K562 (cell line): ENCODE results near the gene PDGFD.

Source experiments
- CHD2 ChIP-seq: IDR thresholded peaks from 2 replicates; pipeline ENCODE4 v1.6.1; 2011; ENCODE audit warnings: low read depth, low read length
- IFI16 ChIP-seq: fragments of 250-450 bp; sonication (Bioruptor Pico); IDR thresholded peaks from 2 replicates; pipeline ENCODE4 v2.1.2; 2022; ENCODE audit warnings: mild to moderate bottlenecking, inconsistent platforms
- NFIC ChIP-seq: fragments of 450-650 bp; IDR thresholded peaks from 2 replicates; pipeline ENCODE4 v1.6.1; 2017; ENCODE audit warnings: mild to moderate bottlenecking, inconsistent platforms
- RAD21 ChIP-seq, 2 experiments: fragments of 250-450 bp in 1 of 2; fragments of 450-650 bp in 1 of 2; sonication (Bioruptor Pico) in 1 of 2; formaldehyde crosslinking in 1 of 2; IDR thresholded peaks in 1 of 2; conservative IDR thresholded peaks in 1 of 2; 2 replicates each; pipeline versions ENCODE4 v1.4.0 to v1.8.0; 2020 to 2022; ENCODE audit warnings: mild to moderate bottlenecking in 2 of 2, moderate library complexity in 1 of 2
- TCFL5 ChIP-seq: fragments of 250-450 bp; sonication (Bioruptor Pico); conservative IDR thresholded peaks from 2 replicates; pipeline ENCODE4 v1.6.1; 2021; ENCODE audit warnings: mild to moderate bottlenecking, moderate library complexity, matching md5 sums
- ZZZ3 ChIP-seq: fragments of 450-650 bp; IDR thresholded peaks from 2 replicates; pipeline ENCODE4 v1.6.1; 2016; ENCODE audit warnings: antibody characterized with exemption, mild to moderate bottlenecking, moderate library complexity
- TF ChIP-seq, protein P1 (sequence below), 3 experiments: IDR thresholded peaks in 2 of 3; conservative IDR thresholded peaks in 1 of 3; 2 replicates each; pipeline ENCODE4 v1.5.1; 2011 to 2012; ENCODE audit warnings: low read length in 3 of 3, mild to moderate bottlenecking in 3 of 3, control low read depth in 2 of 3, improper control_type of control experiment in 1 of 3, inconsistent platforms in 1 of 3, low read depth in 1 of 3, mixed read lengths in 1 of 3, moderate library complexity in 1 of 3; ENCODE audit not compliant: insufficient read depth in 2 of 3
- TF ChIP-seq, protein P2 (sequence below), 2 experiments: fragments of 450-650 bp in 1 of 2; sonication (generic) in 1 of 2; formaldehyde crosslinking in 1 of 2; IDR thresholded peaks in 1 of 2; conservative IDR thresholded peaks in 1 of 2; 2 replicates each; pipeline versions ENCODE4 v1.6.1 to v1.8.1; 2016 to 2023; ENCODE audit warnings: mild to moderate bottlenecking in 2 of 2, moderate library complexity in 2 of 2, inconsistent platforms in 1 of 2, missing genetic modification reagents in 1 of 2
- TF ChIP-seq, protein P3 (sequence below): fragments of 450-650 bp; IDR thresholded peaks from 2 replicates; pipeline ENCODE4 v1.6.1; 2016; ENCODE audit warnings: borderline replicate concordance
- TF ChIP-seq, protein P4 (sequence below): fragments of 450-650 bp; IDR thresholded peaks from 2 replicates; pipeline ENCODE4 v1.6.1; 2017; ENCODE audit warnings: antibody characterized with exemption
- TF ChIP-seq, protein P5 (sequence below): fragments of 450-650 bp; formaldehyde crosslinking; IDR thresholded peaks from 2 replicates; pipeline ENCODE4 v1.4.0; 2022; ENCODE audit warnings: missing genetic modification characterization

DNA sequence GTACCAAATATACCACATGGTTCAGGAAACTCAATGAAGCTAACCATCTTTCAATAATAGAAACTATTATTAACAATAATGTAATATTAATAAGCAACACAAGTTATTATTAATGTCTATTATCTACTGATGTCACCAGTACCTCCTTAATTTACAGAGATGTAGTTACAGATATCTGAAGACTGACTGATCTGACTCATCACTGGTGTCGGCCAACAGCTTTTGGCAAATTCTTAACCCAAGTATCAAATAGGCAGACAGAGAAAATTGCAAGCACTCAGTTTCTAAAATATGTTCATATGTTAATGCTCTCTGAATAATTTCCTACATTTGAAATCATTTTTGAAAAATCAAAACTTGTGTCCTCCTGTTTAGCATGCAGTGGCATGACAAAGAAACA lies 227.9 kb downstream of the PDGFD start:
- TF ChIP-seq NFIC (no peak), CHD2 (no peak), IFI16 (no peak), ZZZ3 (no peak), TCFL5 (no peak), RAD21 (CRISPR knock-in tag; conservative IDR thresholded peaks at IDR 0.05 in 1 of 2, IDR thresholded peaks at IDR 0.05 in 1 of 2) (no peak)
- TF ChIP-seq, protein P1, sequence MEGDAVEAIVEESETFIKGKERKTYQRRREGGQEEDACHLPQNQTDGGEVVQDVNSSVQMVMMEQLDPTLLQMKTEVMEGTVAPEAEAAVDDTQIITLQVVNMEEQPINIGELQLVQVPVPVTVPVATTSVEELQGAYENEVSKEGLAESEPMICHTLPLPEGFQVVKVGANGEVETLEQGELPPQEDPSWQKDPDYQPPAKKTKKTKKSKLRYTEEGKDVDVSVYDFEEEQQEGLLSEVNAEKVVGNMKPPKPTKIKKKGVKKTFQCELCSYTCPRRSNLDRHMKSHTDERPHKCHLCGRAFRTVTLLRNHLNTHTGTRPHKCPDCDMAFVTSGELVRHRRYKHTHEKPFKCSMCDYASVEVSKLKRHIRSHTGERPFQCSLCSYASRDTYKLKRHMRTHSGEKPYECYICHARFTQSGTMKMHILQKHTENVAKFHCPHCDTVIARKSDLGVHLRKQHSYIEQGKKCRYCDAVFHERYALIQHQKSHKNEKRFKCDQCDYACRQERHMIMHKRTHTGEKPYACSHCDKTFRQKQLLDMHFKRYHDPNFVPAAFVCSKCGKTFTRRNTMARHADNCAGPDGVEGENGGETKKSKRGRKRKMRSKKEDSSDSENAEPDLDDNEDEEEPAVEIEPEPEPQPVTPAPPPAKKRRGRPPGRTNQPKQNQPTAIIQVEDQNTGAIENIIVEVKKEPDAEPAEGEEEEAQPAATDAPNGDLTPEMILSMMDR (IDR thresholded peaks at IDR 0.05 in 2 of 3, conservative IDR thresholded peaks at IDR 0.05 in 1 of 3; ENCODE audit: insufficient read depth in 2 of 3, low read depth in 1 of 3, low read length in 3 of 3) = no peak
- TF ChIP-seq, protein P2, sequence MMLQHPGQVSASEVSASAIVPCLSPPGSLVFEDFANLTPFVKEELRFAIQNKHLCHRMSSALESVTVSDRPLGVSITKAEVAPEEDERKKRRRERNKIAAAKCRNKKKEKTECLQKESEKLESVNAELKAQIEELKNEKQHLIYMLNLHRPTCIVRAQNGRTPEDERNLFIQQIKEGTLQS (IDR thresholded peaks at IDR 0.05) = no peak
- TF ChIP-seq, protein P2 (CRISPR knock-in tag; conservative IDR thresholded peaks at IDR 0.05) = no peak
- TF ChIP-seq, protein P3, sequence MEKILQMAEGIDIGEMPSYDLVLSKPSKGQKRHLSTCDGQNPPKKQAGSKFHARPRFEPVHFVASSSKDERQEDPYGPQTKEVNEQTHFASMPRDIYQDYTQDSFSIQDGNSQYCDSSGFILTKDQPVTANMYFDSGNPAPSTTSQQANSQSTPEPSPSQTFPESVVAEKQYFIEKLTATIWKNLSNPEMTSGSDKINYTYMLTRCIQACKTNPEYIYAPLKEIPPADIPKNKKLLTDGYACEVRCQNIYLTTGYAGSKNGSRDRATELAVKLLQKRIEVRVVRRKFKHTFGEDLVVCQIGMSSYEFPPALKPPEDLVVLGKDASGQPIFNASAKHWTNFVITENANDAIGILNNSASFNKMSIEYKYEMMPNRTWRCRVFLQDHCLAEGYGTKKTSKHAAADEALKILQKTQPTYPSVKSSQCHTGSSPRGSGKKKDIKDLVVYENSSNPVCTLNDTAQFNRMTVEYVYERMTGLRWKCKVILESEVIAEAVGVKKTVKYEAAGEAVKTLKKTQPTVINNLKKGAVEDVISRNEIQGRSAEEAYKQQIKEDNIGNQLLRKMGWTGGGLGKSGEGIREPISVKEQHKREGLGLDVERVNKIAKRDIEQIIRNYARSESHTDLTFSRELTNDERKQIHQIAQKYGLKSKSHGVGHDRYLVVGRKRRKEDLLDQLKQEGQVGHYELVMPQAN = no peak
- TF ChIP-seq, protein P4, sequence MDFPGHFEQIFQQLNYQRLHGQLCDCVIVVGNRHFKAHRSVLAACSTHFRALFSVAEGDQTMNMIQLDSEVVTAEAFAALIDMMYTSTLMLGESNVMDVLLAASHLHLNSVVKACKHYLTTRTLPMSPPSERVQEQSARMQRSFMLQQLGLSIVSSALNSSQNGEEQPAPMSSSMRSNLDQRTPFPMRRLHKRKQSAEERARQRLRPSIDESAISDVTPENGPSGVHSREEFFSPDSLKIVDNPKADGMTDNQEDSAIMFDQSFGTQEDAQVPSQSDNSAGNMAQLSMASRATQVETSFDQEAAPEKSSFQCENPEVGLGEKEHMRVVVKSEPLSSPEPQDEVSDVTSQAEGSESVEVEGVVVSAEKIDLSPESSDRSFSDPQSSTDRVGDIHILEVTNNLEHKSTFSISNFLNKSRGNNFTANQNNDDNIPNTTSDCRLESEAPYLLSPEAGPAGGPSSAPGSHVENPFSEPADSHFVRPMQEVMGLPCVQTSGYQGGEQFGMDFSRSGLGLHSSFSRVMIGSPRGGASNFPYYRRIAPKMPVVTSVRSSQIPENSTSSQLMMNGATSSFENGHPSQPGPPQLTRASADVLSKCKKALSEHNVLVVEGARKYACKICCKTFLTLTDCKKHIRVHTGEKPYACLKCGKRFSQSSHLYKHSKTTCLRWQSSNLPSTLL = no peak
- TF ChIP-seq, protein P5, sequence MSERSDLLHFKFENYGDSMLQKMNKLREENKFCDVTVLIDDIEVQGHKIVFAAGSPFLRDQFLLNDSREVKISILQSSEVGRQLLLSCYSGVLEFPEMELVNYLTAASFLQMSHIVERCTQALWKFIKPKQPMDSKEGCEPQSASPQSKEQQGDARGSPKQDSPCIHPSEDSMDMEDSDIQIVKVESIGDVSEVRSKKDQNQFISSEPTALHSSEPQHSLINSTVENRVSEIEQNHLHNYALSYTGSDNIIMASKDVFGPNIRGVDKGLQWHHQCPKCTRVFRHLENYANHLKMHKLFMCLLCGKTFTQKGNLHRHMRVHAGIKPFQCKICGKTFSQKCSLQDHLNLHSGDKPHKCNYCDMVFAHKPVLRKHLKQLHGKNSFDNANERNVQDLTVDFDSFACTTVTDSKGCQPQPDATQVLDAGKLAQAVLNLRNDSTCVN = no peak
